ENCODE measurements around the gene SLC1A1.

Gene SLC1A1

DNA sequence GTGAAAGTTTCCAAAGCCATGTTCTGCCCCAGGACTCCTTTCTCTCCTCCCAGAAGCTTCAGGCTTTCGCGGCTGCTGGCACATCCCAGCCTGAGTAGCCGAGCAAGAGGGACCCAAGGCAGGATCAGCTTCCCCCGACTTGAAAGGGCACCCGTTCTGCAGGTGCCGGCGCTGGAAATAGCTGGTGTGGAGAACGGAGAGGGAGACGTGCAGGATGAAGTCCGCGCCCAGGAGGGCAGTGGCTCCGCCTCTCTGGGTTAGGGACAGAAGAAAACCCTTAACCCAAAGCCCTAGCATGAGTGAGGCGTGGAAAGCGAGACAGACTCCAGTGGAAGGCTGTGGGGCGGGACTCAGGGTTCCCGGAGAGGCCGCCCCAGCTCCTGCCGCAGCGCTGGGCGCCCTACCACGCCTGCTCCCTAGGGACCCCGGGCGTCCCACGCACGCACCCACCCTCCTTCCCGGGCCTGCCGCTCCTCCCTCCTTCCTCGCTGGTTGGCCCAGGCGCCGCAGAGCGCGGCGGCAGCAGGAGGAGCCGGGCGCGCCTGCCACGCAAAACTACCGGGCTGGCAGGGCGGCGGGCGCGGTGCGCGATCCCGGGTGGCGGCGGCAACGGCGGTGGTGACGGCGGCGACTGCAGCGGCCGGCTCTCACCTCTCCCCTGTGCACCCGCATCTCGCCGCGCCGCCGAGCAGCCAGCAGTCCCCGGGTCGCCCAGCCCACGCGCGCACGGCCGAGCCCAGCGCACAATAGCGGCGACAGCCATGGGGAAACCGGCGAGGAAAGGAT lies at the start of gene SLC1A1:
TSS of gene SLC1A1 (plus strand) at position 550 of the 786 bp plus-strand sequence. CDS start at position 762, 212 bp downstream.
- DNase-seq: no peak

DNA sequence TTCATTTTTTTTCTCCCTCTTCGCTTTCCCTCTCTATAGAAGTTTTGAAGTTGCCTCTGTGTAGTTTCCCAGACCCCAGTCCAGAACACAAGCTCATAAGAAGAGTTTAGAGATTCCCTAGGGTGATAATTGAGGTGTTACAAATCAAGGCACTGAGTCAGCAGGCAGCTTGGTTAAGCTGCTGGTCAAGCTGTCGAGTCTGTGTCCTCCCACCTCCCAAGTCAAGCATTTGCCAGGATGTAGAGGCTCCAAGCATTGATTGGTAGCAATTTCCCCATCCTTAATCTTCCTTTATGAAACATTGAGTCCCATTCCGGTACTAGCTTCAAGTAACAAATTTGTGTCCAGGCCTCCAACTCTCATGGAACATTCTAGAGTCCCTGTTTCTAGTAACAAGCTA lies 47.5 kb upstream of the SLC1A1 start:
- DNase-seq: no peak

DNA sequence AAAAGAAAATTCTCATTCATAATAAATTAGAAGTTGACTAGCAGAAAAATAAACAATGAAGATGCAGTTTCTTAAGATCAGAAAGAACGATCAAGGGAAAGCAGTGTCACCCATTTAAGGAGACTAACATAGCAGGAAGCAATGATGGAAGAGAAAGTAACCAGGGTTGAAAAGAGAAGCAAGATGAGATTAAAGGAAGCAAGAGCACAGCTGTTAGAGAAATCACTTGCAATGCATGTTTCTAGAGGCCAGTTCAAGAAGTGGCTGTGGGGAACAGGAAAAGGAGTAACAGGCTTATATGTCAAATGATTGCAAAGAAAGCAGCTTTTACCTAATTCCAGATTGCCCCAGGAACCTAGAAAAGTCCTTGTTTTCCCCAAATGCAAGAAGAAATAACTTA lies 46.8 kb upstream of the SLC1A1 start:
- DNase-seq: no peak

DNA sequence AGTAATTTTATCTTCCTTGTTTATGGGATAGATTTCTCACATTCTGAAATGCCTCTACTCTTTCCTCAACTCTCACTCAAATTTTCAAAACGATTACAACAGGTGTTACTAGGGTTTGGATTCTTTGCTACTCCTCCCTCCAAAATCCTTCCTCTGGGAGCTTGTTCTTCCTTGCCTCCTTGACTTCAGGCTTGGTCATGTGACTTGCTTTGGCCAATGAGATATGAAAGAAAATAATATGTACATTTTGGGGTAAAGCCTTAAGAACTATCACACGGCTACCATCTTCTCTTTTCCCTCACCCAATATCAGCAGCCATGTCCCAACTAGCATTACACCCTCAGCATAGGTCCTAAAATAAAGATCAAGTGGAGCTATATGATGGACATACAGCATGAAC lies 28.8 kb upstream of the SLC1A1 start:
- no peak for DNase-seq

DNA sequence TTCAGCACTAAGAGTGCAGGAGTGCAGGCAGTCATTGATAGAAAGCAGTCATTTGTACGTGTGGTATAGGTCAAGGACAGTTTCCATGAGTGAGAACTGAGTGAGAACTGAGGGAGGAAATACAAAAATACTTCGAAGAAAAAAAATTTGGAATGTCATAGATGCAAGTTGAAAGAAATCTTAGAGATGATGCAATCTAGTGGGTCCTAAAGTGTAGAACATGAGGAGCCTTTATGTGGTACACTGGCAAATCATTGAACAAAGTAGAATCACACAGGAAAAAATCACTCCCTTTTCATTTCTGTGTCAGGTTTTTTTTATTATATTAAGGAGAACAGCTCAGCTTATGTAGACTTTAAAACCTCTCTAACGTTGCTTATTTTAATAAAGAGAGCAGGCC lies 26.4 kb upstream of the SLC1A1 start:
- DNase-seq: no peak

DNA sequence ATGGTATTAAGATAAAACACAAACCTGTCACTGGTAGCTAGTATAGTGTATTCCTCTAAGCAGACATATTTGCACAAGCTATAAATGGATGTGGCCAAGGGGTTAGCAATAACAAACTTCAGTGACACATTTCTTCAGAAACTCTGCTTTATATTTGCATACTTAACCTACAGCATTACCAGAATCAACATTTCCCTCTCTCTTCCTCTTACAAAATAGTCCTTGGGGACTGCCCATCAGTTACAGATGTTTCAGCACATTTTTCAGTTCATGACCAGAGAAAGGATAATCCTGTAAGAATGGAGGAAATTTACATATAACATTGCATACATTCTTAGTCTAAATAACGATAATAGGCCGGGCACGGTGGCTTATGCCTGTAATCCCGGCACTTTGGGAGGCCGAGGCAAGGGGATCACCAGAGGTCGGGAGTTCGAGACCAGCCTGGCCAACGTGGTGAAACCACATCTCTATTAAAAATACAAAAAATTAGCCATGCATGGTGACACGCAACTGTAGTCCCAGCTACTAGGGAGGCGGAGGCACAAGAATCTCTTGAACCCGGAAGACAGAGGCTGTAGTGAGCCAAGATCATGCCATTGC lies 25.3 kb upstream of the SLC1A1 start:
- no peak for DNase-seq

DNA sequence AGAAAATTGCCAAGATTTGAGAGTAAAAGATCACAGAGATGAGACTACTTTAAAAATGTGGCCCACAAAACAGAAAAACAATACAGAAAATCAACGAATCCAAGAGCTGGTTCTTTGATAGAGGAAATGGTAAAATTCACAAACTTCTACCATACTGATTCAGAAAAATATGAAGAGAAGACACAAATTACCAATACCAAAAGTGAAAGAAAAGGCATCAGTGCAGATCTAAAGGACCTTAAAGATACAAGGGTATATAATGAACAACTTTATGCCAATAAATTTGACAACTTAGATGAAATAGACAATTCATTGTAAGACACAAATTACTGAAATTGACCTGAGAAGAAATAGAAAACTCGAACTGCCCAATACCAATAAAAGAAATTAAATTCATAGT lies 24.4 kb upstream of the SLC1A1 start:
- DNase-seq: no peak

DNA sequence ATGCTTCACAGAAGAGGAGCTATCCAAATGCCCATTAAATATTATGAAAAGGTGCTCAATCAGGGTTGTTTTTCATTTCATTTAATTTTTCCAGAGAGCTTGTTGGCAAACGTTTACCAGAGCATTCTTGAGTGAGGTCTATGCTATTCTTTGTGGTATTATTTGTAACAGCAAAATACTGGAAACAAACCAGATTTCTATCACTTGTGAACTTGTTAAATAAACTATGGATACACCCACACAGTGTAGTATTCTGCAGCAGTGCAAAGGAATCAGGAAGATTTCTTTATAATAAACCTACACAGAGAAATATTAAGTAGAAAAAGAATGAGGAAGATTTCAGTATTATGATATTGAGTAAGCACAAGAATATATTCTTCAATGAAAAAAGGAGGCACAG lies 15.0 kb upstream of the SLC1A1 start:
- DNase-seq: no peak

DNA sequence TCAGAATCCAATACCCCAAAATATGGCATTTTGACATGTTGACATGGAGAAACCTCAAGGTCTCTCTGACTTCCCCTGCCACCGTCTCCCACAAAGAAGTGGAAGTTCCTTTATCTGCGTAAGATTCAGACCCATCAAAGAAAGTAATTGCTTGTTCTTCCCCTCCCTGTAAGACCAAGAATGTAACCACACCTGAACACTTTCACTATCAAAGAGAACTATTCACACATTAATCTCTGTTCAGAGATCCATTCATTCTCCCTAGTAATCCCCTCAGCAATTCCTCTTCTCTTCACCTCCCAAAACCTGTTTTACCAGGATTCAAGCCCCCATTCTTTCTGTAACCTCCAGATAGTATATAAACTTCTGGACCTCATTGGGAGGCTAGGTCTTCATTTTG lies 4.1 kb upstream of the SLC1A1 start:
- DNase-seq: no peak

DNA sequence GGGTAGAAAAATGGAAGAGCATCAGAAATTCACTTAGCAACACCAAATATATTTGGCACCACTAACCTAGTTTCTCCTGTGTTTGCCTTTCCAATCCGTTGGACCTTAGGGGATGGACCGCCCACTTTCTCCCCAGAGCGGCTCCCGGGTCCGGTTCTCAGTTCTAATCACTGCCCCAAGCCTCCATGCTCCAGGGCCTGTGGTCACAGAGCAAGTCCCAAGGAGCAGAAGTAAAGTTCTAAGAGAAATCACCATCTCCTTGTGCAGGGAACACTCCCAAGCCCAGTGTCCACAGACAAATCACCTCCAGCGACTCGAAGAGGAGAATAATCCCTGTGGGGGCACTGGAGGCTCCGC lies 728 bp upstream of the SLC1A1 start:
- DNase-seq: no peak

DNA sequence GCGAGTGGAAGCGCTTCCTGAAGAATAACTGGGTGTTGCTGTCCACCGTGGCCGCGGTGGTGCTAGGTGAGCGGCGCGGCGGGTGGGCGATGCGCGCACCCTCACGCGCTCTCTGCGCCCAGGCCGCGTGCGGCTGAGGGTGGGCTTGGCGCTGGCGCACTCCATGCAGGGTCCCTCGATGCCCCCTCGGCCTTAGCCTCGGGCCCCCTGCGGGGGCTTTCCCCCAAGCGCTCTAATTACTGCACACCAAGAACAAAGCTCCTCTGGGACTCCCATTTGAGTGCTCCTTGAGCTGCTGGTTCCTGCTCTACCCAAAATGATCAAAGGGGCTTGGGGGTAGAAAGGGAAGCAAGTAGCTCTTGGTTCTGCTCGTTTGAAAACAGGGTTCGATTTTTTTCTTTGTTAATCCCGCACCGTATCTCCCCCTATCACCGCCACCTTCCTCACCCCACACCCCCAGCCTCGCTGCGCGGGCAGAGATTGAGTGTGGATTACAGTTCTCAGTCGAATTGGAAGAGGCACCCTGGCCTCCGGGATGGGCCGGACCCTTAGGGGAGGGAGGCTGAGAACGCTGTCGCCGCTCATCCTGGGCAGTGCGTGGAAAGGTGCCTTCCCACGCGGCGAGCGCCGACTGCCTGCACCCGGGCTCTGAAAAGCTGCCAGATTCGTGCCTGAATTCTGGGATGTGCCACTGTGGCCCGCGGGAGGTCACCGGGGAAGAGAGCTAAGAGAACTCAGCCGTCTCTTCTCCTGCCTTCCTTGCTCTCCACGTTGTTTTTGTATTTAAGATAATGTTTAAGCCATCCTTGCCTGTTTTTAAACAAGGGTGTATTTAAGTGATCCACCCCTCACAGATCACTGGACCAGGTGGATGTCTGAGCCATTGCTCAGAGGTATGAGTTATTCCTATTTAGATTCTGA lies 697 bp downstream of the SLC1A1 start:
- no peak for DNase-seq

DNA sequence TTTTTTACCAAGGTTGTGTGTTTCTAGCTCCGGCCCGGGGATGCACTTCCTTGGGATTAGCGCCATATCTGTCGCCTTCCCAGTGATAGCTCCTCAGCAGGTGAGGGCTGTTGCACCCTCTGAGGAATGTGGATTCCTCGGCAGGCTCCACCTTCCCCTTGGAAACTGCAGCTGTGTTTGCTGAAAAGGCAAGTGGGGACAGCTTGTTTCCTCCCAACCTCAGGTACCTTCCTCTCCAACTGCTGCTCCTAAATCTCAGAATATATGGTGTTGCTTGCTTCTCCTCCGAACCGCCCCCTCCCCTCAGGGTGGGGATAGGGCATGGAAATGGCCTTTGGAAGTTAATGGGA lies 1.3 kb downstream of the SLC1A1 start:
- no peak for DNase-seq

DNA sequence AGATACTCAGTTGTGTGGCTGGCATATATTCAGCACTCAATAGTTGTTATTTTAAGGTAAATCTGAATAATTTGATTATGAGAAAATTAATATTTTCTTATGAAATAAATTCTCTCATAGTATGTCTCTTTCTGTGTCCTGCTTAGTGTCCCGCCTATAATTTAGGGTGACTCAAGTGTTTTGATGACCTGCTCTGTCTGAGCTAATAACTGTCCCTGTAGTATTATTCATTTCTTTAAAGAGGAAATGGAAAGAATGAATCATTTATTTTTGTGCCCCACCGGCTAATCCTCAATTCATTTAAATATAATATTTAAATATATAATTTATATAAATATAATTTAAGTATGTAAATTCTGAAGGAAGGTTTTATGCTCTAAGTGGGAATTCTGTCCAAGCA lies 4.1 kb downstream of the SLC1A1 start:
- no peak for DNase-seq

DNA sequence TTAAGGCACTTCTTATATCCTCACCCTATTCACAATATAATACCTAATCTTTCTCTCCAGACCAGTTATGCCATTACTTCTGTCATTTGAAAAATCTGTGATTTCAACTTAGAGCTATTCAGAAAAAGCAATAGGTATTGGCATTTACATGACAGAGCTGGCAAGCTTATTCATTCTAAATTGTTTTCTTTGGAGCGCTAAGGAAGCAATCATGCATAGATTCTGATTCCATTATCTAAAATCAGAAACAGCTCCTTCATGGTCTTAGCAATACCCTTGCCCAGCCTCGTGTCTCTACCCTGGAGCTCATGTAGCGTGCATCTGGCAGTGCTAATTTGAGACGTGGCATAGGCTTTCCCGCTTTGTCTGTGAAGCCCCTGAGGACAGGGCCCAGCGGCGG lies 4.5 kb downstream of the SLC1A1 start:
- DNase-seq: no peak

DNA sequence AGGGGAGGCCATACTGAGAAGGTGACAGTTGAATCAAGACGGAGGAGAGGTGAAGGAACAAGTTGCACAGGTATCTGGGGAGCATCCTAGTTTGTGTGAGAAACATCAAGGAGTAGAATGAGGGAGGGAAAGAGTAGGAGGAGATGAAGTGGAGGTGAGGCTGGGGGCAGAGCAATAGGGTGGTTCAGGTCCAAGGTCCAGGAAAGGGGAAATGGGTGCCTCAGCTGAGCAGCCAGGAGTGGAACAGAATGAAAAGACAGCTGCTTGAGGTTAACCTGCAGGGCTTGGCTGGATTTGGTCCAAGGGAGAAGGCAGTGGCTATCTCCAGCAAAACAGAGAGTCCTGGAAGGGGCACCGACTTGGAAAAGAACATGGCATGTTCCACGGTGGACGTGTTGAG lies 5.3 kb downstream of the SLC1A1 start:
- DNase-seq: no peak

DNA sequence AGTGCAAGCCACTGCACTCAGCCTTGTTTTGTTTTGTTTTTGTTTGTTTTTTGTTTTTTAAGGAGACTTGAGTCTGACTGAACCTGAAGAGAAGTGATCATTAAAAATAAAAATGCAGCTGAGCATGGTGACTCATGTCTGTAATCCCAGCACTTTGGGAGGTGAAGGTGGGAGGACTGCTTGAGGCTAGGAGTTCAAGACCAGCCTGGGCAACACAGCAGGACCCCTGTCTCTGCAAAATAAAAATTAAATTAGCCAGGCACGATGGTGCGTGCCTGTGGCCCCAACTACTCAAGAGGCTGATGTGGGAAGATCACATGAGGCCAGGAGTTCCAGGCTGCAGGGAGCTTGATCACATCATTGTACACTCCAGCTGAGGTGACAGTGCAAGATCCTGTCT lies 6.2 kb downstream of the SLC1A1 start:
- no peak for DNase-seq

DNA sequence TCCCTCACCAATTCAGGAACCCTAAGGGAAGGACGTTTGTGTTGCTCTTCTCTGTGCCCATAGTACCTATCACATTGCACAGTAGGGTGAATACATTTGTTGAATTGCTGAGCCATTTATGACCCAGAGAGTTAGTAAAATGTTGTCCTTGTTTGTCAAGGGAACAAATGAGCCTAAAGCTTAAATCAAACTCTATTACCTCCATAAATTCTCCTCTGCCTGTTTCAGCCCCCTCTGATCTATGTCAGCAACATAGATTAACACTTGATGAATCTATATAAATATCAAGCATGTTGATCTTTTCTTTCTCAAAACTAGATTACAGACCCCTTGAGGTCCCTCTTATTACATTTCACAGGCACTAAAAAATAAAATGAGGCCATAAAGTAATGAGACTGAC lies 7.1 kb downstream of the SLC1A1 start:
- no peak for DNase-seq

DNA sequence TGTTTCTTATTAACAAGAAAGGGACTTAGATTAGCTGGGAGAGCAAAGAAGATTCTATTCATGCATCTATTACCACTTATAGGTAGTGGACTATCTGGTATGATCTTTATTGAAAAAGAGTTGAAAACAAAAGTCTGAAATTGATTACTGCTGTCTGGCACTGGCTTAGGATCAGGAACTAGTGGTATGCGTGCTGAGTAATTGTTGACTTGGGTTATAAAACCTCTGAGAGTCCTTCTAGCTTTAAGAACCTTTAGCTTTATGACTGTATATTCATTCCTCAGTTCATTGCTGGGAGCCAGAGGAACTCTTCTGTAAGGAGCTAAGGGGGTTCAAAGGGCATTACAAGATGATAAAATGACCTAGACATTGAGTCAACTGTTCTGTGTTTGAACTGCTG lies 7.6 kb downstream of the SLC1A1 start:
- DNase-seq: no peak

DNA sequence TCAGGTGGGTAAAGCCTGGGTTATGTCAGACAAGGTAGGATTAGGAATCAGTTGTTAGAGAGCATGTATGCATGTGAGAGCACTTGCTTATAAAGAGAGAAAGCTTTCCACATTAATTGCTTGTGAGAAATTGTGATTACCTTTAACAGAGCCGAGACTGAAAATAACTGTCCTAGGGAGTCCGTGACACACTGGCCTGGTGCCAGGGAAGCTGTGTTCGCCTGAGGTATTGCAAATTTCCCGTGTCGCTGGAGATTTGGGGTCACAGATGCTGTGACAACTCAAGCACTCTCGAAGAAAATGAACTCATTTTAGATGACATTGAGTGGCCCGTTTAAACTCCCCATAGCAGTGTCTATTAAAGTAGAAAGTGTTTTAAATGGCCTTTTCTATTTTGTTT lies 9.6 kb downstream of the SLC1A1 start:
- no peak for DNase-seq

DNA sequence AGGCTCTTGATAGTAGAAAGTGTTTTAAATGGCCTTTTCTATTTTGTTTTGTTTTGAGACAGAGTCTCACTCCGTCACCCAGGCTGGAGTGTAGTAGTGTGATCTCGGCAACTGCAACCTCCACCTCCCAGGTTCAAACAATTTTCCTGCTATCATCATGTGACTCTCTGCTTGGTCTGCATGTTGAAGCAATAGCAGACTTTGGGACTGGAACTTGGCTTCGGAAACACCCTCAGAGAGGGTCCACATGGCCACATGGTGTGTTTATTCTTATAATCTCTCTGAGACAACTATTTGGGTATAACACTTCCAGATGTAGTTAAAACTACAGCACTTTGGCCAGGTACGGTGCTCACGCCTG lies 10.9 kb downstream of the SLC1A1 start:
- DNase-seq: no peak

DNA sequence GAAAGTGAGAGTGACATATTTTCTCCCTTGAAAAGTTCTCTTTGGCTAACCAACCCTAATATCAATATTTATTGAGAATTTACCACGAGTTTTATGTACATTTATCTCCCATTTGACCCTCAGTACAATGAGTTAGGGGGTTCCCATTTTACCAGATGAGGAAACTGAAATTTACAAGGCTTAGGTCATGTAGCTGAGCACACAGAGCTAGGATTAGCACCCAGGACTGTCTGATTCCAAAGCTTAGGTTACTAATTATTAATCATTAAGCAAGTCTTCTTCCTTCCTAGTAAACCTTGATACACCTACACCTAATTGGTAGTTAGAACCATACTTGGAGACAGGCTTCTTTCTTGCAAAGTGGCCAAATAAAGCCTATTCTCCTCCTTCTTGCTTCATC lies 12.2 kb downstream of the SLC1A1 start:
- DNase-seq: no peak

DNA sequence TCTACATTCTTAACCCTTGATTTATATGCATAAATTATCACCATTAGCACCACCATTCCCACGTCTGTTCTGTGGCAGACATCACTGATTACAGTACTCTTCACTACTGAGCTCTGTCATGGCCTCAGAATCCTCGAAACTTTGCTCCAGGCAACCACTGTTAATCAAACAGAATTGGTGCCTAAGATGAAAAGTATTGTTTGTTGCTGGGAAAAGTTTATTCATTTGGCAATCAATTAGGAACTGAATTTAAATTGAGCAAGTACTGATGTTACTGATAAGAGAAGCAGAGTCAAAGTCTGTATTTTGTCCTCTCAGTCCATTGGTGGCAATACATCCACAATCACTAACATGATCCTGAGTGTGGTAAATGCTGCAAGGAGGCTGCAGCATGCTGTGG lies 12.8 kb downstream of the SLC1A1 start:
- no peak for DNase-seq

DNA sequence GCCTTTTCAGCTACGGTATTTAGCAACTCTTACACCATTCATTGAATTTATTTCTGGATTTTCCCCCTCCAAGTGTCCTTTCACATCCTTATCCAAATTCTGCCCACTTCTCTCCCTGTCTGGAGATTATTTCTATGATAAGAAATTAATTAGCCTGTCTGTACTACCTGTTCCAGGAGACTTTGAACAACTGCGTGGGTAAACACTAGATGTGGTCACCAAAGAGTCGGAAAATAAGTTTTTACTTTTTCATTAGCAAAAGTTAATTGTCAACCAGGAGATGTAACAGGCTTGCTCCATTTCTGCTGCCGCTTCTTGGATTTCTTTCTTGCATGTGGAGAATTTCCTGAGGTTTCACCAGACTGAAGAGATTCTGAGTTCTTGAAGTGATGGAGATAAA lies 14.0 kb downstream of the SLC1A1 start:
- DNase-seq: no peak

DNA sequence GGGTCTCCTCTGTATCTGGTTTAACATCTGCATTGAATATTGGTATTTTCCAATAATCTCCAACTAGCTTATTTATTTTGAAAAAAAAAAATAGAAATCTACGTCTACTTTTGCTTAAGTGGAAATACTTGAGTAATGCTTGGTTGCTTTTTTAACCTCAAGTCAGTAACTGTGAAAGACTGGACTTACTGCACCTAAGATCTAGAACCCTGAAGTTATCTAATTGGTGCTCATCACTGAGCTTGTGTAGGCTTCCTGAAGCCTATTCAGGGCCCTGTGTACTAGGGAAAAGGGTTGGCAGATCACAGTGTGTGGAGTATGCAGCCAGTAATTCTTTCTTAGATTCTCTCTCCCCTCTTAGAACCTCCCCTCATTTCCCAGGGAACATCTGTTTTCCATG lies 16.2 kb downstream of the SLC1A1 start:
- DNase-seq: no peak
